Endometrial microvascular endothelial cells (primary cell): ENCODE results near the gene NCKAP5L. TPM values are rescaled to one million over a fixed set of nuclear protein-coding genes. Genes with fewer than 3 reads are reported as not detected.

Experiments
- in situ Hi-C: cut with HindIII; loops from 2 replicates; pipeline ENCODE4 v1.10.0; 2017; ENCODE audit warnings: low sequenced_read_pairs, low pct_unique_long_range_greater_than_20kb; ENCODE audit errors: inconsistent ontology term
- total RNA-seq: library from RNA; depleted of rRNA; stranded (reverse); fragments of >200 nt; gene quantifications from one replicate; pipeline ENCODE4 v1.2.3, GENCODE V29; 2015; ENCODE audit errors: inconsistent ontology term

The NCKAP5L gene
- total RNA-seq, 1 donor from 2014 or later: 18.3 TPM

- in situ Hi-C loops: no loop called here
Measured at GRCh38 chr12:49807991-49808580, 20.1 kb downstream of the NCKAP5L start.

GRCh38 chr12:49806877-49807276 is 21.3 kb downstream of the NCKAP5L start:
- in situ Hi-C loops: no loop called here

- in situ Hi-C loops: no loop called here
Measured at GRCh38 chr12:49806321-49806813, 21.8 kb downstream of the NCKAP5L start.

- in situ Hi-C loops: no loop called here
Measured at GRCh38 chr12:49805409-49805808, 22.8 kb downstream of the NCKAP5L start.

- in situ Hi-C loops: no loop called here
Measured at GRCh38 chr12:49804821-49805220, 23.4 kb downstream of the NCKAP5L start.

- in situ Hi-C loops: no loop called here
Measured at GRCh38 chr12:49803693-49804450, 24.3 kb downstream of the NCKAP5L start.

- in situ Hi-C loops: no loop called here
Measured at GRCh38 chr12:49801141-49802063, 26.8 kb downstream of the NCKAP5L start.

- in situ Hi-C loops: no loop called here
Measured at GRCh38 chr12:49800421-49801140, 27.6 kb downstream of the NCKAP5L start.

- in situ Hi-C loops: no loop called here
Measured at GRCh38 chr12:49798934-49799333, 29.3 kb downstream of the NCKAP5L start.

GRCh38 chr12:49798248-49798647 is 30.0 kb downstream of the NCKAP5L start:
- in situ Hi-C loops: no loop called here

- in situ Hi-C loops: no loop called here
Measured at GRCh38 chr12:49797449-49797776, 30.8 kb downstream of the NCKAP5L start.

- in situ Hi-C loops: no loop called here
Measured at GRCh38 chr12:49796606-49797448, 31.4 kb downstream of the NCKAP5L start.

- in situ Hi-C loops: no loop called here
Measured at GRCh38 chr12:49796155-49796554, 32.1 kb downstream of the NCKAP5L start.

GRCh38 chr12:49795654-49796105 is 32.5 kb downstream of the NCKAP5L start:
- in situ Hi-C loops: no loop called here

- in situ Hi-C loops: no loop called here
Measured at GRCh38 chr12:49794811-49795653, 33.2 kb downstream of the NCKAP5L start.

GRCh38 chr12:49794021-49794420 is 34.2 kb downstream of the NCKAP5L start:
- in situ Hi-C loops: no loop called here

- in situ Hi-C loops: no loop called here
Measured at GRCh38 chr12:49793620-49794019, 34.6 kb downstream of the NCKAP5L start.
